ENCODE results near the gene SLC4A1AP.
"Not testable (repeated sequence)": the region's sequence is repeated elsewhere in the genome, so short reads cannot be mapped to it uniquely, and the experiment has no call there.

The SLC4A1AP gene, protein sequence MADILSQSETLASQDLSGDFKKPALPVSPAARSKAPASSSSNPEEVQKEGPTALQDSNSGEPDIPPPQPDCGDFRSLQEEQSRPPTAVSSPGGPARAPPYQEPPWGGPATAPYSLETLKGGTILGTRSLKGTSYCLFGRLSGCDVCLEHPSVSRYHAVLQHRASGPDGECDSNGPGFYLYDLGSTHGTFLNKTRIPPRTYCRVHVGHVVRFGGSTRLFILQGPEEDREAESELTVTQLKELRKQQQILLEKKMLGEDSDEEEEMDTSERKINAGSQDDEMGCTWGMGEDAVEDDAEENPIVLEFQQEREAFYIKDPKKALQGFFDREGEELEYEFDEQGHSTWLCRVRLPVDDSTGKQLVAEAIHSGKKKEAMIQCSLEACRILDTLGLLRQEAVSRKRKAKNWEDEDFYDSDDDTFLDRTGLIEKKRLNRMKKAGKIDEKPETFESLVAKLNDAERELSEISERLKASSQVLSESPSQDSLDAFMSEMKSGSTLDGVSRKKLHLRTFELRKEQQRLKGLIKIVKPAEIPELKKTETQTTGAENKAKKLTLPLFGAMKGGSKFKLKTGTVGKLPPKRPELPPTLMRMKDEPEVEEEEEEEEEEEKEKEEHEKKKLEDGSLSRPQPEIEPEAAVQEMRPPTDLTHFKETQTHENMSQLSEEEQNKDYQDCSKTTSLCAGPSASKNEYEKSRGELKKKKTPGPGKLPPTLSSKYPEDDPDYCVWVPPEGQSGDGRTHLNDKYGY

DNA sequence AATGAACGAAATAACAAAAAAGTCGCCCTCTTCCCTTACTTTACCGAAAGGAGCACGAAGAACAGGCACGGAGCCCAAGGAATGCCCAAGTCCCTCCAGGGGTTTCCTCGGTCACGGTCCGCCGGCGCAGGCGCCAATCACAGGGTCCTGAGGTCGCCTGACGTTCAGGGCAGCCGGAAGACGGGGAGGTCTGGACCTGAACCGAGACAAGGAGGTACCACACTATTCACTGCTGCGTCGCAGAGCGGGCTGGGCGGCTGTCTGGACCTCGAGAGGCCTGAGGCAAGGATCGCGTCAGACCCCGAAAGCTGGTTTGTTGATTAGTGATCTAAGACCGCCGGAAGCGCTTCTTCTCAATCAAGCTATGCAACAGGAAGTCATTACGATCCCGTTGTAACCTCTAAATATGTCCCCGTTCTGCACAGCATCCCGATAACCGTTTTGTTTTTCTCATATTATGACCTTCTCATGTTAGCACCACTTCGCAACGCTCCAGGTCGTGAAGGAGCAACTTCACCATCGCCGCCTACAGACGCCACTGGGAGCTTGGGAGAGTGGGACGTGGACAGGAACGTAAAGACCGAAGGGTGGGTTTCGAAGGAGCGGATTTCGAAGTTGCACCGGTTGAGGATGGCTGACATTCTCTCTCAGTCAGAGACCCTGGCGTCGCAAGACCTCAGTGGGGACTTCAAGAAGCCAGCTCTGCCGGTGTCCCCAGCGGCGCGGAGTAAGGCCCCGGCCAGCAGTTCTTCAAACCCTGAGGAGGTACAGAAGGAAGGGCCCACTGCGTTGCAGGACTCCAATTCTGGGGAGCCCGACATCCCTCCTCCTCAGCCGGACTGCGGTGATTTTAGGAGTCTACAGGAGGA, at the start of gene SLC4A1AP, which contains the start of gene SUPT7L:
SLC4A1AP (plus strand) TSS at position 605 of the 869 bp plus-strand sequence; CDS start at position 631, 26 bp downstream.
SUPT7L (minus strand) TSS at position 330 of the 869 bp plus-strand sequence. CDS start 1,422 bp downstream, outside the sequence.
- peak; percentile 83 for DNase-seq (ENCODE audit: low spot score)

DNA sequence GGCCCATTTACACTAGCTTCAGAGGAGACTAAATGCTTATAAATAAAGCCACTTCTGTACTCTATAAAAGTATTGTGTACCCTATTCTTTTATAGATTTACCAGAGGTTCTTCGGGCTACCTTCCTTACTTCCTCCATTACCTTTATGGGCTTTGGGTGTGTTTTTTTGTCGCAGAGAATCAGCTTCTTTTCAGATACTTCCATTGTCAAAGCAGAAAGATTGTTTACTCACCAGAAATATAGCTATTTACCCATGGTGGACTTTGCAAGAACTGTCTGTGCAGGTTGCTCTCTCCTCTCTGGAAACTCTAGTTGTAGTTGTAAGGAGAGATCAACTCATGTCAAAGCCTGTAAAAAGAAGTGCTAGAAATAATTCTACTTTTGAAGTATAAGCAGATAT, 49.7 kb upstream of the SLC4A1AP start:
- DNase-seq (ENCODE audit: low spot score) = no peak

DNA sequence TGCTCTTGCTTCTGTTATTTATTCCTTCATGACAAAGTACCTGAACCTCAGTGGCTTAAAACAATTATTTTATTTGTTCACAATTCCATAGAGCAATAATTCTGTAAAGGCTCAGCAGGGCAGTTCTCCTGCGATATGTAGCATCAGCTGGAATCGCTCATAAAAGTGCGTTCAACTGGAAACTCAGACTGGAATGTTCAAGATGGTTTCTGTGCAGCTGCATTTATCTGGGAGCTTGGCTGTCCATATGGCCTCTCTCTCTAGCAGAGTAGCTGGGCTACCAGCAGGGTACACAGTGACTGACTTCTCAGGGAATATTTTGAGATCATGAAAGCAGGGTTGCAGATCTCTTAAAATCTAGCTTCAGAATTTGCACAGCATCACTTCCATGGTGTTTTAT, 48.4 kb upstream of the SLC4A1AP start:
- DNase-seq (ENCODE audit: low spot score) = no peak

DNA sequence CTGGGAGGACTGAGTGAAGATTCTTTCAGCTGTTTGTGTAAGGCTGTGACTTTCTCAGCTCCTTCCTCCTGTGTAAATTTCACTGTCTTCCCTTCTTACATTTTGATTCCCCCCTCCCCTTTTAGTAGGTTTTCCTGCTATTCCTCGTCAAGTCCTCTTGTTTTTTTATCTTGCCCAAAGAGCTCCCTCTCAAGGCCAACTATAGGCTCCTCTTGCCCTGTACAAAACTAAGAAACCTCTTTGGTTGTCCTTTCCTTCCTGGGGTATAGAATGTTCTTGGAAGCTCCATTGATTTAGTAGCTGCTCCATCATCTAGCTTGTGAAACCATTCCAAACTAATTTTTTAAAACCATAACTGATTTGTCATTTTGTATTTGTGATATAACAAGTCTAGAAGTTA, 42.2 kb upstream of the SLC4A1AP start:
- DNase-seq (ENCODE audit: low spot score) = no peak

DNA sequence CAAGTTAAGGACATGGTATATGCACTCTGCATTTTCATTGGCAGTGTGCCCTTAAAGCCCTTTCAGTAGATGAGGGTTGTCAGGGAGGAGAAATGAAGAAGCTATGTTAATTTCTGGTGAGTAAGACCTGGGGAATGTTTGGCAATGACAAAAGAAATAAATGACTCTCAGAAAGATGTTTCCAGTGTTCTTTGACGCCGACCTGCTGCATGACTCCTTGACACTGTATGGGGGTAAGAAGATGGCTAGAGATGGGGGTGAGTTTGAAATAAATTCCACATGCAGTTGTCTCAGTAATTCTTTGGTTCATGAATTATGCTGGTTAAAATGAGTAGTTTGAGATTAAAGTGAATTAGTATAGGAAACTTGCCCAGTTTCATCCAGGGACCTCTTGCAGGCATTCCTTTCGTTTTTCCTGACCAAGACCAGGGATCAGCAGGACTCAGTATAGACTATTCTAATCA, 40.7 kb upstream of the SLC4A1AP start:
- DNase-seq (ENCODE audit: low spot score) = peak; percentile 45

DNA sequence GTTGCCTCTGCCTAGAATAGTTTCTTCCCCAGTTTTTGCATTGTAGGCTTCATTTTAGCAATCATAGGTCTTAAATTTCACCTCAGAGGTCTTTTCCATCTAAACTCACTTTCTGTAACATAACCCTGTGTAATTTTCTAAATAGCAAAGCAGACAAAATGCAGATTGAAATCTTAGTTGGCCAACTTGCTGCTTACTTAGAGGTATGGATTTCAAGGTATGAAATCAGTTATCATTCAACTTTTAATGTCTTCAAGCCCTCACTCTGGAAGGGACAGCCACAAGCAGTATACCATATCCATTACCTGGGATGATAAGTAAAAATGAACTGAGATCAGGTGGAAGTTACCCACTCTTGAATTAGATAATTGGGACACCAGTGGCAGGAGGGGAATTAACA, 38.7 kb upstream of the SLC4A1AP start:
- DNase-seq (ENCODE audit: low spot score) = no peak

DNA sequence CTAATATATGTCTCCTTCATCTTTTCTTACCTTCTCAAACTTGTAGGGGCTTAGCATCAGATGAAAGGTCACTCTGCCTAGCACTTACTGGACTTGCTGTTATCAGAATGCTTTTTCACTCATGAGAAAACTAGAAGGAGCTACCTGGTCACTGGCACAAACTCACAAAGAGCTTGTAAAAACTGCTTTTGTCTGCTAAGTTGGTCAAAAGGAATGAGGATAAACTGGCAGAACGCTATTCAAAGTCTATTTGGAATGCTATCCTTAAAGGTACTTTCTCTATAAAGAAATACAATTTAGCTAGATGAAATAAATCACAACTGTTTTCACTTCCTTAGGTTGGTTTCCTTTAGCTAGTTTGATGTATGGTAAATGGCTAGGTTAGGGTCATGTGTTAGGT, 37.4 kb upstream of the SLC4A1AP start:
- DNase-seq (ENCODE audit: low spot score) = not testable (repeated sequence)

DNA sequence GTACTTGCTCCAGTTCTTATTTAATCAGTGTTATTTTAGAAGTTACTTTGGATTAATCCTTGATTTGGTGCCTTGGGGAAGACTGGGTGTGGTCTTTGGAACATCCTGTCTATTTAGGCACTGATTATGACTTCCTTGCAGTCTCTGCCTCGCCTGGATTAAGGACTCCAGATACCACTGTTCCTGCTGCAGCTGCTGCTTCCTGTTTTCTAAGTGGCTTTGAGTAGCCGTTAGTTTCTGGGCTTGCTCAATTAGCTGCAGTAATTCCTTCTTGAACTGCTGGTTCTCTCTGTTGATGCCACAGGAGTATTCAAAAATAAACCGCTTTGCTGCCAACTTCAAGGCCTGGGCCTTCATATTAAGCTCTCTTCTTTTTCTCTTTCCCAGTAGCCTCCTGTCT, 36.8 kb upstream of the SLC4A1AP start:
- DNase-seq (ENCODE audit: low spot score) = peak; percentile 21

DNA sequence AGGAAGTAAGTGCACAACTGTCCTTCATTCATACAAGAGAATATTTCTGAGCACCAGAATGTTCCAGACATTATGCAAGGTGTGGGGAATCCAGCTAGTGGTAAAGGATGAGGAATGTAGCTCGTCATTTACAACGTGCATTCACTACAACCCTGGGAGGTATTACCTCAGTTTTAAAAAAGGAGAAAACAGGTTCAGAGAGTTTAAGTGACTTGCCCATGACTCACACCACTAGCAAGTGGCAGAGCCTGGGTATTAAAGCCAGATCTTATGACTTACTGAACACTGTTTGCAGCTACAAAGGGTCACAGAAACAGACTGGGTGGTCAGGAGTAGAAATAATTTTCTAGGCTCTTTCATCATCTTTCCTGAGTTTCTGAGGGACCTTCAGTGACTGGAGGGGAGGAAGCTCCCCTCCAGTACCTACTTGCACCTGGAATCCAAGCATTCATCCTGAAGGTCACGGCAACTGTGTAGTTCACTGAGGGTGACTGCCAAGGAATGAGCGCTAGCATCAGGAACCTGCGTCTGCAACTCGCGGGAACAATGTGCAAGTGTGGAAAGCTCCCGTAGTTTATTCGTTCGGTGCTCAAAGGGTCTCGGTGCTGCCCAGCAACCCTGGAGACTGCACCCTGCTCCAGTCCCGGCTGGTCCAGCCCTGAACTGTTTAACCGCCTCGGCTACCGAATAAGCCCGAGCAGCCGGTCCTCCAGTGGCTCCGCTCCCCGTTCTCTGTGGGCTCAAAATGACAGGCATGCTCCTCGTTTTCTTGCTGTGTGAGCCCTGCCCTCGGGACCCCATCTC, 35.5 kb upstream of the SLC4A1AP start:
- peak; percentile 54 for DNase-seq (ENCODE audit: low spot score)

DNA sequence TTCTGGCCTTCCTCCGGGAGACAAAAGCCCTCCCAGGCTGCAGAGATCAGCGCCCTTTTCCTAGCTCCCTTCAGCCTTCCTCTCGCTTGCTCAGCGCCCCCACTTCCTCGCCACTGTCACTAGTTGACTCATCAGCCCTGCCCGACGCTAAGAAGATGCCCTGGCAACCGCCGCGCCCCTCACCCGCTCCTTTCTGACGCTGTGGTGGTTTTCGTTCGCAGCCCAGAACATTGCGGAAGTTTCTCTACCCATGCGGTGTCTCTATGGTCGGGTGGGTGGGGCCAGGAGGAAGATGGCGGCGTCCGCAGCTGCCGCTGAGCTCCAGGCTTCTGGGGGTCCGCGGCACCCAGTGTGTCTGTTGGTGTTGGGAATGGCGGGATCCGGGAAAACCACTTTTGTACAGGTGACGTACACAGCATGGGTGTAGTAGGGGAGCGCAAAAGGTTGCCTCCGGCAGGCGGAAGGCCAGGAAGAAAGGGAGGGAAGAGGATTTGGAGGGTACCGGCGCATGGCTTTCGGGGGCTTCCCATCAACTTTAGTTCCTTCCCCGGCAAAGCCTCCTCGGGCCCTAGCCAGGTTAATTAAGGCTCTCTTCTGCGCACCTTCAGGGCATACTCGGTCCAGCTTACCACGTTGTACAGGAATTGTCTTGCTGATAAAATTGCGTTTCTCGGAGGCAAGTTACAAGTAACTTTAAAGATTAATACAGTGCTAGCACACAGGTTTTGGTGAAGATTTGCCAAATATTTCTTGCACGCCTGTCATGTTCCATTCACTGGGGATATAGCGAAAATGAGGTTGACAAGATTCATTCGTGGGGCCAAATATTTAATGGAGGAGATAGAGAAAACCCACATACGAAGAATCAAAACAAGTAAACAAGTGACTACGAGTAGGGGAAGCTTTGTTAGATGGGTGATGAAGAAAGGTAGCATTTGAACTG, 34.7 kb upstream of the SLC4A1AP start, which contains the start of the genes CCDC121 and GPN1:
CCDC121 (minus strand) TSS at position 246 of the 943 bp plus-strand sequence. CDS start 1,213 bp downstream, outside the sequence.
GPN1 (plus strand) TSS at position 284 of the 943 bp plus-strand sequence; CDS start at position 293, 9 bp downstream.
- DNase-seq (ENCODE audit: low spot score) = peak; percentile 92

DNA sequence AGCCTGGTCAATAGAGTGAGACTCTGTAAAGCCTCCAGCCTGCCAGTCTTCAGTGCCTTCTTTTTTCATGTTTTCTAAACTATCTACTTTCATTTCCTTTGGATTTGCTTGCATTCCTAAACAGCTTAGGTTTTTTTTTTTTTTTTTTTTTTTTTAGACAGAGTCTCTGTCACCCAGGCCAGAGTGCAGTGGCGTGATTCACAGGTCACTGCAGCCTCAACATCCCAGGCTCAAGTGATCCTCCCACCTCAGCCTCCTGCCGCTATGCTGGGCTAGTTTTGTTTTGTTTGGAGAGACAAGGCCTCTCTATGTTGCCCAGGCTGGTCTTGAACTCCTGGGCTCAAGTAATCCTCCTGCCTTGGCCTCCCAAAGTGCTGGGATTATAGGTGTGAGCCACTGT, 33.4 kb upstream of the SLC4A1AP start:
- not testable (repeated sequence) for DNase-seq (ENCODE audit: low spot score)

DNA sequence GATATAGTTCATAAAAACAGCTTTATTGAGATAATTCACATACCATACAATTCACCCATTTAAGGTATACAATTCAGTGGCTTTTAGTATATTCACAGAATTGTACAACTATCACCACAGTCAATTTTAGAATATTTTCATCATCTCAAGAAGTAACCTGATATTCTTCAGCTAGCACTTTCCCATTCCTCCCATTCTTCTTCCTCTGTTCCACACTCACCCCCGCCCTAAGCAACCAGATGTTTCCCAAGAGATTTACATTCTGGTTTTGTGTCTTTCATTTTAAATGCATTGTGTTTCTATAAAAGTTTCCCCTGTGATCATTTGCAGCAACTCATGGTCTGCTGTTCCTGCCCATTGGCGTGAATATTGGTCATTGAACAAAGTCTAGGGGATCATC, 29.4 kb upstream of the SLC4A1AP start:
- DNase-seq (ENCODE audit: low spot score) = no peak

DNA sequence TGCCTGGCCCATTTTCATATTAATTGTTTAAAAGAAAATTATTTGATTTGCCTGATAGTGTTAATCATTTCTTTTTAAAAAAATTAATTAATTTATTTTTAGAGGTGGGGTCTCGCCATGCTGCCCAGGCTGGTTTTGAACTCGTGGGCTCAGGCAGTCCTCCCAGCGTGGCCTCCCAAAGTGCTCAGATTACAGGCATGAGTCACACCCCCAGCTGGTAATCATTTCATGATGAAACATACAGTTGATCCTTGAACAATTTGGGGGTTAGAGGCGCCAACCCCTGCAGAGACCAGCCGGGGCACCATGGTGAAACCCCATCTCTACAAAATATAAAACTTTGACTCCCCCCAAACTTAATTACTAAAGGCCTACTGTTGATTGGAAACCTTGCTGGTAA, 26.9 kb upstream of the SLC4A1AP start:
- no peak for DNase-seq (ENCODE audit: low spot score)

DNA sequence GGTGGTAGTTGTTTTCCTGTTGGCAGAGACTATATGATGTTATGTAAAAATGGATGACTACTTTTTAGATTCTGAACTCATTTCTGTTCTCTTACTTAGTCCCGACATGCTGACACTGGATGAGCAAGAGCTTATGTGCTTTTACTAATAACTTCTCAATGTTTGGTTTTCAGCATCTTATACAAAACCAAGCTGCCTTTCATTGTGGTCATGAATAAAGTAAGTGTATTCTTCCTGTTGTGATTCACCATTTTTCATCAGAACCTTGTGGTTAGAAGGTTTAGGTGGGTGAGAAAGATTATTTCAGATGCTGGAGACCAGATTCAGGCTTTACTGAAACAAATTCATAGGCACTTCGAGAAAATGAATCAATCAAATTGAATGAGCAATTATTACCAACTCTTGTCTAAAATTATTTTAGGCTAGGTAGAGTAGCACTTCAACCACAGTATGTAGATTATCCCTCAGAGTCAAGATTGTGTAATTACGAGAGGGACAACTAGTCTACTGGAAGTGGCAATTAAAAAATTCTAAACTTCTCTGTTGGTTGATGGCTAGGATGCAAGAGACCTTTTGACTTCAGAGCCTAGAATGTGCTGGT, 25.6 kb upstream of the SLC4A1AP start:
- no peak for DNase-seq (ENCODE audit: low spot score)

DNA sequence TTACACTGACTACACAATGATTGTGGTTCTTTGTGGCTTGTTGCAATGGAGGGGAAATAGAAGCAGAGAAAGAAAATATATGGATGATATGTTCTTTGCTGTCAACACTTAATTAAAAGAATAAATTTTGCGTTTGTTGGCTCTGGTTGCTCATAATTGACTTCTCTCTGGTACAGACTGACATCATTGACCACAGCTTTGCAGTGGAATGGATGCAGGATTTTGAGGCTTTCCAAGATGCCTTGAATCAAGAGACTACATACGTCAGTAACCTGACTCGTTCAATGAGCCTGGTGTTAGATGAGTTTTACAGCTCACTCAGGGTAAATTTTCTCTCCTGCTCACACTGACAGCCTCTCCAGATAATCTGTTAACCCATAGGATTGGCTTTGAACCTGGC, 25.0 kb upstream of the SLC4A1AP start:
- no peak for DNase-seq (ENCODE audit: low spot score)

DNA sequence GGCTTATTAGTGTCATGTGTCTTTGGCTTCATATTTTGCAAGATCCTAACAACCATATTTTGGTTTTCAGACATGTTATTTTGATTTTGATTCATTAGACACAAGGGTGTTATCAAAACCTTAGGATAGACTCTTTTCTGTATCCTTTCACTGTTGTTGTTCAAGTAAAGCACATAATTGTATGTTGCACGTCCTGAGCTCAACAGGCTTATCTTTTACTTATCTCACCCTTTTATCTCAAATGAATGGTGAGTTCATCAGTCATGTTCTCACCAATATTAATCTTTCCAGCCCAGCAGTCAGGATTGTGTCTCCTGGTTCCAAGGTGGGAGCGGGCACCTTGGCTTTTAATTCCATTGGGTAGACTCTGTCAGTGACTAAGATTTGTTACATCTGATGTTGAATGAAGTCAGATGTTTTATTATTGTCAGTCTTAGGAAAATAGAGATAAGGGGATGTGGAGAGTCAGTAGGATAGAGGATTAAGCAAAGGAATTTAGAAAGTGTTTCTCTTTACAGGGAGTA, 22.9 kb upstream of the SLC4A1AP start:
- no peak for DNase-seq (ENCODE audit: low spot score)

DNA sequence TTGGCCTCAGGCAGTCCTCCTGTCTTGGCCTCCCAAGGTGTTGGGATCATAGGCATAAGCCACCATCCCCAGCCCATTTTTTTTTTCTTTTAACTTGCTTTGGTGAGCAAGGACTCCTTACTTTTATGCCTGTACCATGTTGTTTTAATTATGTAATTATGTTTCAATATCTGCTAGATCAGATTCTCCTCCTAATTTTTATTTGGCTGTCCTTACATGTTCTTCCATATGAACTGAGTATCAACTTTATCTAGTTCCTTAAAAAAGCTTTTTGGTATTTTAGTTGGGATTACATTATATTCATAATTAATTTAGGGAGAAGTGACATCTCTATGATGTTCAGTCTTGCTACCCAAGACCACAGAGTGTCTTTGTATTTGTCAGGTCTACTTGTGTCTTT, 18.5 kb upstream of the SLC4A1AP start:
- DNase-seq (ENCODE audit: low spot score) = no peak

DNA sequence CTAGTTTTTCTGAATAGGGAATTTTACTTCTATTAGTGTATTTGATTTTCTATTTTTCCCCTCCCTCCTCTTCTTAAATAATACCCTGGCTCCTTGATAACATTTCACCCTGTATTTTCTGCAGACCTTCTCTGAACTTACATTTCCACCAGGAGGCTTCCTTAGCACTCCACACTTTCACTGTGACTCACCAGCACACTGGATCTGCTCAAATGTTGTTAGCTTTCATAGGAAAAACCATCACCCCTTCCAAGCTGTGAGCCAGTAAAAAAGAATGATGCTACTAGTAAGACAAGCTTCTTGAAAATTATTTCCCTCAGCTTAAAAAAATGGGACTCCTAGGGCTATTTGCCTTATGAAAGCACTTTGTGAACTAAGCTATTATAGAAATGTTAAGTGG, 16.4 kb upstream of the SLC4A1AP start:
- no peak for DNase-seq (ENCODE audit: low spot score)

DNA sequence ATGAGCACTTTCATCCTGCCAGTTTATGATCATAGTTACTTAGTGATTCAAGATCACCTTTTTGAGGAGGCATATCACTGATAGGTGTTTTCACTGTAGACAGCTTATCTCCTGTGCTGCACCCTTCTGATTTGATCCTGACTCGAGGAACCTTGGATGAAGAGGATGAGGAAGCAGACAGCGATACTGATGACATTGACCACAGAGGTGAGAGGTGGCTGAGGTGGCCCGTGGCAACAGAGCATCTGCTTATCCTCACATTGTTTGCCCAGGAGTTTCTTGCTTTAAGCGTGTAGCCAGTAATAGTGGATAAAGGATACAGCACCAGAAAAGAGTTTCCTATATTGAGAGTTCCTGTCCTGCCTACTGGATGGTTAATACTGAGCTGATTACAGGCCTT, 16.0 kb upstream of the SLC4A1AP start:
- no peak for DNase-seq (ENCODE audit: low spot score)

All from kidney capillary endothelial cell (primary cell).